Esophagus mucosa (tissue), 1 donor: Measurements from ENCODE around the gene ATXN1. TPM values are rescaled to one million over a fixed set of nuclear protein-coding genes. Genes with fewer than 3 reads are reported as not detected.
A peak's percentile ranks its signal among the peaks of the same experiment; 100 is the strongest.
"Not testable (repeated sequence)": the region's sequence is repeated elsewhere in the genome, so short reads cannot be mapped to it uniquely, and the experiment has no call there.

Source experiments
- ATAC-seq: fragments of 200-7000 bp; cut with Tn5 transposase; one replicate; pipeline ENCODE4 v1.9.1; 2020
- total RNA-seq: library from RNA; stranded (reverse); gene quantifications from one replicate; pipeline ENCODE4 v1.2.4, GENCODE V29; 2023
- donor health status: DM: yes; HTN: yes; CAD: no.

The ATXN1 gene
- total RNA-seq, 1 donor from 2014 or later = 29.3 TPM

DNA sequence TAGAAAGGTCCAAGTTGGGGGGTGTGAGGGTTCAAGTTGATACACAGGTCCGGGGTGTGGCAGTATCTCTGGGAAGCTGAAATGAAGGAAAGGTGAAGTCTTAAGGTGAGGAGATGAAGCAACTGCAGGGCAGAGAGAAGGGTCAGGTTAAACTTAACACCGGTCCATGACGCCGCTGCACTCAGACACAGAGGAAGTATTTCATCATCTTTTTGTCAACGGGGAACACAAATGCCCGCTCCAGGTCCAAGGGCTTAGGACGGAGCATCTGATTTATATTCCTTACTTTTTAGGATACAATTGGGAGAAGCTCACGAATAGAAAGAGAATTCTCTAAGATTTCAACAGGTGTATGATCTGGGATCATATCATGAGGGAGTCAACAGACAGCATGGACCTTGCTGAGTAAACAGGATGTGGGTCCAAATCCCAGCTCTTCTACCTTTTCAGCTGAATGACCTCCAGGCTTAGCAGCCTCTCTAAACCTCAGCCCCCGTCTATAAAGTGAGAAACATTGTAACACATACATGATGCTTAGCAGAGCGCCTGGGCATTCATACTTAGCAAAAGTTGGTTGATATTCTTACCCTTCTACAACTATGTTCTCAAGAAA is 197.5 kb downstream of the ATXN1 start:
- no peak for ATAC-seq

DNA sequence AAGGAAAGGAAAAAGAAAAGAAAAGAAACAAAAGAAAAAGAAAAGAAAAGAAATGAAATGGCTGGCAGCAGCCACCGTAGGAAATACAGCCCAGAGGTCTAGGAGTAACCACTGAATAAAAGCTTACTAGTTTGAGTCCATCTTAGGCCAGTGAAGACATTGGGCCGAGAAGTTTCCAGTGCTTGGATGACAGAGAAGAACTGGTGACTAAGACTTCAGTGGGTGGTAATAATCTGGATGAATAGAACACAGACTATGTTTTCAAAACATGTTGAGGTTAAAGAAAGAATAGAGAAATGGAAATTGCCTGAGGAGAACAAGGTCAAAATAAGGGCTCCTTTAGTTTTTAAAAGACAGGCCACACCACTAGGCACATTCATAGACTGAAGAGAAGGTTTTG is 198.8 kb downstream of the ATXN1 start:
- ATAC-seq = no peak

DNA sequence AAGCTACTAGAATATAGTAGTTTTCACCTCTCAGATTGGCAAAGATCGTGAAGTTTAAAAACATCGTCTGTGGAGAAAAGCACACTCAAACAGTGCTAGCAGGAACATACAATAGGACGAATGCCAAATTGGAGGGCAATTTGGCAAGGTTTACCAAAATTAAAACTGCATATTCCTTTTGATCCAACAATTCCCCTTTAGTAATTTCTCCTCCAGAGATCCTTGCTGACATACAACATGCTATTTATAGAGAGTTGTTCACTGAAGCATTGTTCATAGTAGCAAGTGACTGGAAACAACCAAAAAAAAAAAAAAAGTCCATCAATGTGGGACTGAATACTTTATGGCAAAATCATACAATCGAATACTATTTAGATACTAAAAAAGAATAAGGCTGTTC is 202.2 kb downstream of the ATXN1 start:
- ATAC-seq = no peak

DNA sequence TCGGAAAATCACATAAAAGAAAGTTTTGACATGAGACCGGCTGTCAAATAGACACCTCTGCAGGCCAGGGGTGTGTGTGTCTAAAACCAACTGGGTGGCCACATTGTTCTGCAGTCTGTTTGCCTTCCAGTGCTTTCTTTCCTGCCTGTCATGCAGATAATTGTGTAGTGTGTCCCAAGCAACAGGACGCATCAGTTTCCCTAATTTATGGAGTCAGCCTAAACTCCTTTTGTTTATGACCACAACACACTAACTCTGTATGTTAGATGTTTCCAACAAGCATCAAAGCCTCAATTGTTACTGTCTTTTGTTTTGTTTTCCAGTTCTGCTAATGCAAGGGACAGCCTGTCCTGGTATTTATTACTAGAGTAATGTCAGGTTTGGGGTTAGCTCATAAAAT is 205.7 kb downstream of the ATXN1 start:
- no peak for ATAC-seq

DNA sequence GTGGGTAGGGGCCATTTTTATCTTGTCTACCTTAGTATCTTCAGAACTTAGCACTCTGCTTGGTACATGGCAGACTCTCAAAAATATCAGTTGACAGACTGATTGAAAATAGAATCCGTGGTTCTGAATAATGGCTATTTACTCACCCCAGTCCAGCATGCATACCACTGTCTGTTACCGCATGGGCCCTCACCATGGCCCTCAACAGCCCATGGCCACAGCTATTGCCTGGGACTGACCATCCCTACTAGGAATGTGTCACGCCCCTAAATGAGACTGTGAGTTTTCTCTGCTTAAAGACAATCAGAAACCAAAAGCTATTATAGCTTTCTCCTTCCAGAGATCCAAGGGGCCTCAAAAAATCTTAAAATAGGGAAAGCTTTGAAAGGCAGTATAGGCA is 207.7 kb downstream of the ATXN1 start:
- no peak for ATAC-seq

DNA sequence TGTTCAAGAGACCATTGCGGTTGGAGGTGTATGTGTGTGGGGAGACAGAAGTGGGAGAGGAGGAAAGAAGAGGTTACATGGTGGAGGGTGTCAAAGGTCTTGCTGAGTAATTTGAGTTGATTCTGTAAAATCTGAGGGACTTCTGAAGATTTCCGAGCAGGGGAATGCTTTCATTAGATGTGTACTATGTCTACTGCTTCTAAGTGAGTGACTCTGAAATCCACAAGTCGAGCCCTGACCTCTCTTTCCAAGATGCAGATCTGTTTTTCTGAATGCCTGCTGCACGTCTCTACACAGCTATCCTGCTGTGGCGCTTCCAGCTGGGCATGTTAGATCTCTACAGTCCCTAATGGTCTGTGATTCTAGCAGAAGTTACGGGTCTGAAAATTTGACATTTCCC is 209.8 kb downstream of the ATXN1 start:
- ATAC-seq = no peak

DNA sequence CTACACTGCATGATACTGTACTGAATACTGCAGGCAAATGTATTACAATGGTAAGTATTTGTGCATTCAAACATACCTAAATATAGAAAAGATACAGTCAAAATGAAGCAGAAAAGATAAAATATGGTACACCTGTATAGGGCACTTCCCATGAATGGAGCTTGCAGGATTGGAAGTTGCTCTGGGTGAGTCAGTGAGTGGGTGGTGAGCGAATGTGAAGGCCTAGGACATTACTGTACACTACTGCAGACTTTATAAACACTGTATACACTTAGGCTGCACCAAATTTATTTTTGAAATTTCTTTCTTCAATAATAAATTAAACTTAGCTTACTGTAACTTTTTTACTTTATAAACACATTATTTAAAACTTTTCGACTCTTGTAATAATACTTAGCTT is 213.1 kb downstream of the ATXN1 start:
- ATAC-seq = no peak

DNA sequence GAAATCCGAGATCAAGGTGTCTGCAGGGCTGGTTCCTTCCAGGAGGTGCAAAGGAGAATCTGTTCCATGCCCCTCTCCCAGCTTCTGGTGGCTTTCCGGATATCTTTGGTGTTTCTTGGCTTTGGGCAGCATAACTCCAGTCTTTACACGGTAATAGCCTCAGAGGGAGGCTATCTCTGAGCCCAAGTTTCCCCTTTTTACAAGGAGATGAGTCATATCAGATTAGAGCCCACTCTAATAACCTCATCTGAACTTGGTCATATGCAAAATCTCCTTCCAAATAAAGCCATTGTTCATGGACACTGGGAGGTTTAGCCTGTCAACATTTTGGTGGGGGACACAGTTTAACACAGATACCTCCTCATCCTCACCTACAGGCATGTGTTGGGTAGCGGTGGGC is 213.7 kb downstream of the ATXN1 start:
- ATAC-seq = no peak

DNA sequence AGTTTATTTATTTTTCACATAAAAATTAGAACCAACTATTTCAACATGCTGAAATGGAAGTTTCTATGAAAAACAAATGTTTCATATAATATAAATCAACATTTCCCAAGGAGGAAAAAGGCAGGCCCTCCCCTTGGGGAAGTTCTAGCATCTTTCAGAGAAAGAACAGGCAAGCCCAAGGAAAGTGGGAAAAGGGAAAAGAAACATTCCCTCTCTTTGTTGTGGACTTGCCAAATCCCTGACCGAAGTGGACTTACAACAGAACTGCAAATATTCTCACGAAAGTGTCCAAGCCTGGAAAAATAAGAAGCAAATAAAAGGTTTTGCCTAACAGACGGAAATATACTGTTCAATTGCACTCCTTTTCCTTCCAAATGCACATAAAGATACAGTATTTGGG is 214.4 kb downstream of the ATXN1 start:
- no peak for ATAC-seq

DNA sequence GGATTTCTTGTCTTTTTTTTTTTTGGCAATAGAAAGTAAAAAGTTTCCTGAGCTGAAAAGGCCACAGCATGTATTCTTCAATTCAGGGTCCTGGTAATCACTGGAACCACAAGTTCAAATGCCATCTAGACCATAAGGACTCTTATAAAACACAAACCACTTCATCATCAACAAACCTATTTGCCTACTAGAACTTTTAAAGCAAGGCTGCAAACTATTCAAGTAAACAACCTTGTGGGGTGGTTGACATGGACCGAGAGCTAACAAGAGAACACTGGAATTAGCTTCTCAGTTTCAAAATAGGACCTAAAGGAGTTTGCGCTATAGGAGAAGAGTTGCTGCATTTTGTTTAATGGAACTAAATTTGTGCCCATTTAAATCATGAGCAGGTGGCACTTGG is 215.9 kb downstream of the ATXN1 start:
- no peak for ATAC-seq

DNA sequence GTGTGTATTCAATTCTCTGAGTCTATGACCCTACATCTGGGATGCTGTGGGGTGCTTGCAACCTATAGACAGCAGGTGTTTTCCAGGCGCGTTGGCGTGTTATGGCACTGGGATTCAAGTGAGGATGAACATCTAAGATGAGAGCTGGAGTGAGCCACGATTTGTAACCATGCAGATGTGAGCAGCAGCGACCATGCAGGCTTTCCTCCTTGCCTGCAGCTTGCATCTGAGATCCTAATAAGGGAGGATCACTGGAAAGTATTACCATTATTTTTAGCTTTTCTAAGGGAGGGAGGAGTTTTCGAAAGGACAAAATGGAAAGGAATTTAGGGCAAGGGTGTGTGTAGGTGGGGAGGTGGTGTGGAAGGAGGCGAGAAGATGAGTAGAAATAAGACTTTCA is 216.7 kb downstream of the ATXN1 start:
- no peak for ATAC-seq

DNA sequence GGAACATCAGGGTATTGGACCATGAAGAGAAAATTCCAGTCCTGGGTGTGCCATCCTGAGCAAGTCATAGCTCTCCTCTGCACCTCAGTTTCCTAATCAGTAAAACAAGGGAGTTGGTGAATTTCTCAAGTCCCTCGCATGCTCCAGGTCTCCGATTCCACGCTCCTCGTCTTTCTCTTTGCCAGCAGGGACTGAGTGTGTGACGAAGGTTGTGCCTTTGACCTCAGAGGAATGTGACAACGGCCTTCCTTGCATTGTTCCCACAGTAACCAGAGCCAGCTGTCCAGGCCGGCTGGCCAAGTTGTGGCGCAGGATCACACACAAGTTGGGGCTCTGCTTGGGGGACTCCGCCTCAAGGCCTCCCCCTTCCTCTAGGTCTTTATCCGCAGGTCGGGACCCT is 217.3 kb downstream of the ATXN1 start:
- no peak for ATAC-seq

DNA sequence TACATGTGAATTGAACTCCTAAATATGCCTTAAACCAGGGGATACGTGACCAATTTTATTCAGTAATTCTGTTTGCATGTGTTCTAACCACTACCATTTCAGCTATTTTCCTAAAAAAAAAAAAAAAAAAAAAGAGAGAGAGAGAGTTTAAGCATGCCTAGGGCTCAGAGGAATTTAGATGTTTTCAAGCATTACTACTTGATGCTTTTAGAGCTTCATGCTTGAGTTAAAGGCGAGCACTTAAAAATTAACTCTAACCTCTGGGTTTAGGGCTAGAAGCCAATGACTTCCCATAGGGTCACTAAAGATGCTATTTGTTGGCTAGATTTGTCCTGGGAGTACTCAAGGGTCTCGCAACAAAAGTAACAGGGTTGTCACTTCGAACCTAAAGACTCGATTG is 217.7 kb downstream of the ATXN1 start:
- ATAC-seq = no peak

DNA sequence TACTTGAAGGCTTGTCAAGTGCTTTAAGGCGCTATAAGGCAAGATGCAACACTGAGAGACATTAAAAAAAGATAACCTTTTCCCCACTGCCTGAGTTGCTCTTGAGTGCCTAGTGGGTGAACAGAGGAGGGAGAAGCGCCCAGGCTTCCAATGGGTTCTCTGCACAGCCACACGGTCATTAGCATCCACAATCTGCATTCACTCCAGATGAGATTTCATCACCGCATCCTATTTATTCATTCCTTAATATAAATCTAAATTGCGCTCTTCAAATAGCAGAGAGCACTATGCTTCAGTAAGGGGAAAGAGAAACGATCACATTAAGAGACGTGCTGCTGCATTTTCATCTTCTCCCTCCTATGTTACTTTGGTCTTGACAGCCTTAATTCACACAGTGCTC is 219.2 kb downstream of the ATXN1 start:
- no peak for ATAC-seq

DNA sequence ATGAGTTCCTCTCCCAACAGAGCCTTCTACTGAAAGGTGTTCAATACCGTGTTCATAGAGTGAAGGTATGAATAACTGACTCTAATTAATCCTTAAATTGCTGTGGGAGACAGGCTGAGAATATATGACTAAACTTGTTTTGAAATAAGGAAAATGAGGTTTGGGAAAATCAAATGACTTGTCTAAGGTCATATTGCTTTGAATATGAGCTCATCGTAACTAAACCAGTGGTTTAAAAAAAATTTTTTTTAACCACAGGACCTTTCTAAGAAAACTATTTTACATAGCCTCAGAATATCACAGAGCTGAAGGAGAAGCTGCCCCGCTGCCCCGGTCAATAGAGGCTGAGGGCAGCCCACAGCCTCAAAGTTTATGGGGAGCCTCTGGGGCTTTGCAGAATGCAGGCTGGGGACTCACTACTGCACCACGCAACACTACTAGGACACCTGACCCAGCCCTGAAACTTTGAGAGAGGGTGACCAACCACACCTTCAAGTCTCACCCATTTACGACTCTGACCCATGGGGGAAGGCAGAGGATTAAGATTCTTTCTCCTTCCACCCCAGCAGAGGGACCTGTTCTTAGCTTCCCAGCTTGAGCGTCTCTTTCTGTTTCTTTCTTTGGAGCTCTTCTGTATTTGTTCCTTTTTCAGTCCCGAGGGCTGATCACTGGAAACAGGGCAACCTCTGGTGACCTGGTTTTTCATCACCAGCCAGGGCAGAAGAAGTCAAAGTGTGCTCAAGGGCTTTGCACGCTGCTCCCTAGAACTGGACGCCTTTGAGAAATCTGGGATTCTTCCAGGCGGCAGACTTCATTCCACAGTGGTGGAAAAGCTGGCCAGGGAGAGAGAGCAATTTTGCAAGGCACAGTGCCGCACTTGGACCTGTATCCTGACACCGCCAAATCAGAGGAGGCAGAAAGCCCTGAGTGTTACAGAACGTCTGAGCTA is 220.2 kb downstream of the ATXN1 start:
- ATAC-seq = no peak

DNA sequence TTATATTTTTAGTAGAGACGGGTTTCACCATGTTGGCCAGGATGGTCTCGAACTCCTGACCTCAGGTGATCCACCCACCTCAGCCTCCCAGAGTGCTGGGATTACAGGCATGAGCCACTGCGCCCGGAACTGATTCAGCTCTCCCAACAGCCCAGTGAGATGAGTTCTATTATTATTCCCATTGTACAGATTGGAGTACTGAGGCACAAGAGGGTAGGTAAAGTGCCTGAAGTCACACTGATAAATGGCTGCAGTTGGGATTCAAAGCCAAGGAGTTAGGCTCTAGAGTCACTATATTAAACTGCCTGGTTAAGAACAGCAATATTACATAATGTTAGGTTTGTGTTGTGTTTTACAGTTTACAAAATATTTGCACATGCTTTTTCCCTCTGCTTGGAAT is 220.9 kb downstream of the ATXN1 start:
- ATAC-seq = not testable (repeated sequence)

DNA sequence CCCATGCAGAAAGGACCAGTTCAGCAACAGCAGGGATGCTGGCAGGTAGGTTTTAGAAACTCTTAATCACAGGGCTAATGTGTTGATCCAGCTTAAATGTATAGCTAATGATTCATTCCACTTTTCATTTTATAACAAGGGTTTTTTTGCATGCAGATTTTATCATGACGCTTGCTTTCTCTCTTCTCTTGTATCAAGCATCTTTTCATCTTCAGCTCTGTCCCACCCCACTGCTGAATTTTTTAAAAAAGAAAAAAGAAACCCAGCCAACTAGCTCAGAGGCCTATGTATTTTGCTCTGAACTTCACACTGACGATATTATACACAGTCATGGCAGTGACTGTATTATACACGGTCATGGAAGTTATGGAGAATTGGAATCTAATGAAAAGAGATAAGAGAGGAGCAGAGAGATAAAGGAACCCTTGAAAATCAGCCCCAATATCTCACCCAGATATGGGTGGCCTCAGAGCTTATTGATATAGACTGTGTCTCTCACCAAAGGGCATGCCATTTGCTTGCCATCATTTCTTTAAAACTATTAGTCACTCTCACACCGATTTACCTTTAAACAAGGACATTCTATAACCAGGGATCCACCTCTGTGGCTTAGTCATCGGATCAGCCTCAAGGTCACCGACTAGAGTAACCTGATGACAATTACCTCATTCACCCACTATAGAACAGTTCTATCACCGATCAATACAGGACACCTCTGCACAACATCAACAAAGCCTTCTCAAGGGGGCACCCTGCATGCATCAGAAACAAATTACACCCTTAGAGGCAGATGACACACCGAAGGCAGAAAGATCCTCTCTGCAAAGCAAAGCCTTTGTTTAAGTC is 222.0 kb downstream of the ATXN1 start:
- peak; percentile 26 for ATAC-seq

DNA sequence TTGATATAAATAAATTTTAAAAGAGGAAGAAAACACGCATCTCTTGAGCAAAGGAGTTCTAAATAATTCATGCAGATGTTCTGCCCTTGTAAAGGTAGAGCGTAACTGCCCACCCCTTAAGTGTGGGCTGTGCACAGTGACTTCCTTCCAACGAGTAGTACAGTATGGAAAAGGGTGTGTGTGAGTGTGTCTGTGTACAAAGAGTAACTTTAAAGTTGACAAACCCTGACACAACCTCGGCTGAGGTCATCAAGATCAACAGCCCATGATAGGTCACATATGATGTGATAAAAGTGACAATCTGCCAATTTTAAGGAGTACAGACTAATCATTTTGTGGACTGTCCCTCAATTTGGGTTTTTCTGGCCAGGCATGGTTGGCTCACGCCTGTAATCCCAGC is 225.7 kb downstream of the ATXN1 start:
- peak; percentile 18 for ATAC-seq

DNA sequence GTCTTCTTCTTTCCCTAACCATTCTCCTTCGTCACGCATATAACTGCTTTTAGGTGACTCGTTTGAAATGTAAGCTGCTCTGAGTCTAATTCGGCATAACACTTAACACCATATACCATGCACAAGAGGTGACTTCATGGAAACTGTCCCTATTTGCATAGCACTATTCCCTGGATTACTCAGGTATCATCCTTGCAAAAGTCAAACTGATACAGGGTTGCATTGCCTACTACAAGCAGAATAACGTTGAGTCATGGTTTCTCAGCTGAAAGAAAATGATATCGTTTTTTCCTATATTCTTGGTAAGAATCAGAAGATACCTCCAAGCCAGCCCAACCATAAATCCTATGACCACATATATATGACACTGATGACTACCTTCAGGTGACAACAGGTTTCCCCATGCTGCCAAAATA is 227.5 kb downstream of the ATXN1 start:
- ATAC-seq = no peak

DNA sequence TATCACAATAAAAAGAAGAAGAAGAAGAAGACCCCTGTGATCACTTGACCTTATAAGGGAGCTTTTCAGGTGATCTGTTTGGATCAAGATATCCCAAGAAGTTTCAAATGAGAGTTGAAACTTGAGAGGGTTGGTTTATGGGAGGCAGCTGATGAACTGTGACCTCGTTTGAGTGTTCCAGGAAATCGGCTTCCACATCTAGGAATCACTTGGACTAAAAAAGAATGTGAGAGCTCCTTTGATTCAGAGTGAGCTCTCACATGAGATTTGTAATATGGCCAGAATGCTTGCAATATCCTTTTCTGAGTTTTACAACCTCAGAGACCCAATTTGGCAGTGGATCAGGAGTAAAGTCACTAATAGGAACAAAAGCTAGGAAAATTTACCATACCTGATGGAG is 228.1 kb downstream of the ATXN1 start:
- no peak for ATAC-seq

DNA sequence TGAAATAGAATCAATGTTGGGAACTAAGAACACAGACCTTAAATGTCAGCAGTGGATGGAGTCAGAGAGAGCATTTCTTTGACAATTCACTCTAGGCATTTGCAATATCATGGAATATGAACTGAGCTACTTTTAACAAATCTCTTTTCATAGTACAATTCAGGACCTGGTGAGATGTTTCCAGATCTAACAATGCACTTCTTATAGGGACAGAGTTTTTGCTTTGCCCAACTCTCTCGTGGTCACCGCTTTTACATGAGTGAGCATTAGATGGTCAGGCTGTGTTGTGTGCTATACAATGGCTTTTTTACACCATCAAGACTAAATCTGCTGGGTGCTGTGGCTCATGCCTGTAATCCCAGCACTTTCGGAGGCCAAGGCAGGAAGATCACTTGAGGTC is 233.6 kb downstream of the ATXN1 start:
- no peak for ATAC-seq

DNA sequence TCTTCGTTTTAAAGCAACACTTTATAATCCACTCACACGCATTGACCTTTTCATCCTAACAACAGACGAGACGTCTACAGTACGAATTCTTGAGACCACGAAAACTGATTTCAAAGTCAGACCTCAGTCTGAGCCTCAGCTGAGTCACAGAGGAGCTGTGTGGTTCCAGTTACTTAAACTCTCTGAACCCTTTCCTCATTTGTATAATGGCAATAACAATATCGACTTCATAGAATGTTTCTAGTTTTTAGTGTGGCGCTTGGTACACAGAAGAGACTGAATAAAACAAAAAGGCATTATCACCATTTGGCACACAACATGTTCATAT is 236.9 kb downstream of the ATXN1 start:
- ATAC-seq = no peak

DNA sequence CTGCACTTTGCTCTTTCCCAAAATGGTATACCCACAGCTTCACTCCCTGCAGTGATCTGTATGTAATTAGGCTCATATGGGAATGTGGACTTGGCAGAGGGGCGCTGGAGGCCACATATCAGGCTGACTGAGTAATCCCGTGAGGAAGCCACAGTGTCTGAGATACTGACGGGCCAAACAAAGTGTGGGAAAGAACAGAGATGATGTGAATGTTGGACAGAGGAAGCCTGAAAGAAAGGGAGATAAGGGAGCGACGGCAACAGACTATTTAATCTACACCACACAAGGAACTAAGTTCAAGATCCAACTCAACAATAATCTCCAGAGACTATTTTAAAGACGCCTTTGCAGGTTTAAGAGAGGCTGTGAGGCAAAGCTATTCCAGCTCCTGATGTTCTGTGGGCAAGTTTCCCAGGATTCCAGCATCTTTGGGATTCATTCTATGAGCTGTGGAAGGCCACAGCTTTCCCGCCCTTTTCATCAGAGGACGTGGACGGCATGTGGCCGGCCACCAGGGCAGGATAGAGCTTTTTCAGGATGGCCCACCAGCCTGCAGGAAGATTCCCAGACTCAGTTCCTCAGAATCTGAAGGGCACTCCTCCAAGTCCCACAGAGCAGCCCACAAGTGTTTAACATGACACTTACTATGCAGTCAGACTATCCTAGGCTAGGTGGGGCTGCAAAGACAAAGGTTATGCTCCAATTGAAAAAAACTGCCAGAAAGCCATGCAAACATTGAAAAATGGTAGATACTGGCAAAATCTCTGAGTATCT is 237.5 kb downstream of the ATXN1 start:
- ATAC-seq = no peak
